Astrocyte (in vitro differentiated cells and primary cell): ENCODE measurements around the gene ARG2. TPM values are rescaled to one million over a fixed set of nuclear protein-coding genes. Genes with fewer than 3 reads are reported as not detected.
"Not testable (repeated sequence)": the region's sequence is repeated elsewhere in the genome, so short reads cannot be mapped to it uniquely, and the experiment has no call there.

Source experiments
- DNase-seq: peaks from one replicate; pipeline ENCODE4 v3.0.0-alpha.2; 2010; ENCODE audit warnings: low read depth
- FAIRE-seq: peaks from 2 replicates; lab custom pipeline; 2011; peaks lifted over from hg19 to GRCh38; lab: Jason Lieb, UNC
- H2AFZ ChIP-seq: 2 replicates; pipeline ENCODE4 v1.6.0; 2012; ENCODE audit warnings: low read depth, low read length, inconsistent platforms
- H3K27ac ChIP-seq: 2 replicates; pipeline ENCODE4 v1.5.1; 2011; ENCODE audit warnings: low read depth, low read length, inconsistent platforms
- H3K27me3 ChIP-seq: 2 replicates; pipeline ENCODE4 v1.6.0; 2011; ENCODE audit warnings: low read length, inconsistent platforms; ENCODE audit not compliant: insufficient read depth
- H3K36me3 ChIP-seq: 2 replicates; pipeline ENCODE4 v1.5.1; 2011; ENCODE audit warnings: low read length, inconsistent platforms; ENCODE audit not compliant: insufficient read depth
- H3K4me1 ChIP-seq: 2 replicates; pipeline ENCODE4 v1.5.1; 2011; ENCODE audit warnings: low read length, inconsistent platforms; ENCODE audit not compliant: insufficient read depth
- H3K4me2 ChIP-seq: 2 replicates; pipeline ENCODE4 v1.6.0; 2012; ENCODE audit warnings: low read length, inconsistent platforms
- H3K4me3 ChIP-seq: 2 replicates; pipeline ENCODE4 v1.5.1; 2011; ENCODE audit warnings: low read depth, mild to moderate bottlenecking, low read length, inconsistent platforms; ENCODE audit not compliant: insufficient read depth
- H3K79me2 ChIP-seq: 2 replicates; pipeline ENCODE4 v1.6.0; 2012; ENCODE audit warnings: mild to moderate bottlenecking, low read length, inconsistent platforms; ENCODE audit not compliant: insufficient read depth
- H3K9ac ChIP-seq: 2 replicates; pipeline ENCODE4 v1.6.0; 2012; ENCODE audit warnings: mild to moderate bottlenecking, low read length, inconsistent platforms
- H3K9me3 ChIP-seq: 2 replicates; pipeline ENCODE4 v1.5.1; 2012; ENCODE audit warnings: low read depth, mild to moderate bottlenecking, low read length, inconsistent platforms; ENCODE audit not compliant: insufficient read depth
- H4K20me1 ChIP-seq: 2 replicates; pipeline ENCODE4 v1.6.0; 2012; ENCODE audit warnings: low read length, inconsistent platforms; ENCODE audit not compliant: insufficient read depth
- H3K27ac Mint-ChIP-seq: one replicate; pipeline ENCODE4 v1.8.0; 2021; ENCODE audit warnings: mild to moderate bottlenecking, mixed read lengths; ENCODE audit not compliant: unreplicated experiment
- H3K27me3 Mint-ChIP-seq: one replicate; pipeline ENCODE4 v1.8.0; 2021; ENCODE audit warnings: low read depth, mixed read lengths; ENCODE audit not compliant: unreplicated experiment
- H3K36me3 Mint-ChIP-seq: one replicate; pipeline ENCODE4 v1.8.0; 2021; ENCODE audit warnings: low read depth, mixed read lengths; ENCODE audit not compliant: unreplicated experiment
- H3K4me1 Mint-ChIP-seq: one replicate; pipeline ENCODE4 v1.8.0; 2021; ENCODE audit warnings: low read depth, mixed read lengths; ENCODE audit not compliant: unreplicated experiment
- H3K4me3 Mint-ChIP-seq: one replicate; pipeline ENCODE4 v1.8.0; 2021; ENCODE audit warnings: mild to moderate bottlenecking, moderate library complexity, mixed read lengths; ENCODE audit not compliant: unreplicated experiment
- H3K9me3 Mint-ChIP-seq: one replicate; pipeline ENCODE4 v1.8.0; 2021; ENCODE audit warnings: mild to moderate bottlenecking, mixed read lengths; ENCODE audit not compliant: unreplicated experiment
- EZH2 ChIP-seq: IDR thresholded peaks from 2 replicates; pipeline ENCODE4 v1.6.1; 2012; ENCODE audit warnings: mild to moderate bottlenecking, low read length, inconsistent platforms; ENCODE audit not compliant: insufficient read depth
- total RNA-seq: library from RNA; stranded (reverse); gene quantifications from 2 replicates; pipeline ENCODE4 v1.2.1, GENCODE V29; 2021
- TF ChIP-seq, protein P1 (sequence below): IDR thresholded peaks from 2 replicates; pipeline ENCODE4 v1.5.1; 2011; ENCODE audit warnings: low read depth, mild to moderate bottlenecking, inconsistent platforms, low read length, moderate library complexity; ENCODE audit not compliant: insufficient read depth

ARG2 gene
- total RNA-seq, 1 donor from 2014 or later = 11.6 TPM

DNA sequence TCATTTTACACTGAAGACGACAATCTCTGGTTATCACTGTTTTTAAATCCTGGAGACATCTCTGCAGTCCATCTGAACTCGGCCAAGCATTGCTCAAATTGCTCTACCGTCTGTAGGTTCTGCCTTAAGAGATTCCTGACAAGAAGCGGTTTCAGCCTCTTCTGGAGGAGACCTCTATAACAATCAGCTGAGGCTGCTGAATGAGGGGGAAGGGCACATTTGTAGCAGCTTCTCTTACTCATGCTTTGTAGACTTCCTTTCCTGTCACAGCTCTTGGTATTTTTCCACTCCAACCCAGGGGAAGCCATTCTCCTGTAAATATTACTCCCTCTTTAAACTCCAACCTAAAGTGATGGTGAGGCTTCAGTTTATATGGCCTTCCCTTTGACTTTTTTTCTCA, 3.0 kb downstream of the ARG2 start:
- peaks cover 3% of the 10 kb centered on the region for H3K36me3 Mint-ChIP-seq
- H3K79me2 ChIP-seq = no peaks in the 10 kb centered on the region
- no peaks in the 10 kb centered on the region for H4K20me1 ChIP-seq
- no peaks in the 10 kb centered on the region for H3K36me3 ChIP-seq
- no peaks in the 10 kb centered on the region for H3K9me3 Mint-ChIP-seq
- H3K27me3 Mint-ChIP-seq = no peaks in the 10 kb centered on the region
- no peak for TF ChIP-seq EZH2
- TF ChIP-seq, protein P1, sequence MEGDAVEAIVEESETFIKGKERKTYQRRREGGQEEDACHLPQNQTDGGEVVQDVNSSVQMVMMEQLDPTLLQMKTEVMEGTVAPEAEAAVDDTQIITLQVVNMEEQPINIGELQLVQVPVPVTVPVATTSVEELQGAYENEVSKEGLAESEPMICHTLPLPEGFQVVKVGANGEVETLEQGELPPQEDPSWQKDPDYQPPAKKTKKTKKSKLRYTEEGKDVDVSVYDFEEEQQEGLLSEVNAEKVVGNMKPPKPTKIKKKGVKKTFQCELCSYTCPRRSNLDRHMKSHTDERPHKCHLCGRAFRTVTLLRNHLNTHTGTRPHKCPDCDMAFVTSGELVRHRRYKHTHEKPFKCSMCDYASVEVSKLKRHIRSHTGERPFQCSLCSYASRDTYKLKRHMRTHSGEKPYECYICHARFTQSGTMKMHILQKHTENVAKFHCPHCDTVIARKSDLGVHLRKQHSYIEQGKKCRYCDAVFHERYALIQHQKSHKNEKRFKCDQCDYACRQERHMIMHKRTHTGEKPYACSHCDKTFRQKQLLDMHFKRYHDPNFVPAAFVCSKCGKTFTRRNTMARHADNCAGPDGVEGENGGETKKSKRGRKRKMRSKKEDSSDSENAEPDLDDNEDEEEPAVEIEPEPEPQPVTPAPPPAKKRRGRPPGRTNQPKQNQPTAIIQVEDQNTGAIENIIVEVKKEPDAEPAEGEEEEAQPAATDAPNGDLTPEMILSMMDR = no peak
- no peaks in the 10 kb centered on the region for H3K27me3 ChIP-seq
- peaks cover 15% of the 10 kb centered on the region for H3K4me1 Mint-ChIP-seq
- no peaks in the 10 kb centered on the region for H3K9me3 ChIP-seq
- H3K4me3 ChIP-seq = no peak overlapping the region
- peaks cover 15% of the 10 kb centered on the region for H3K4me1 ChIP-seq
- H3K27ac Mint-ChIP-seq = peak overlapping the region; percentile 87
- FAIRE-seq (peak; percentile 41), DNase-seq (peak; percentile 79)
- peak overlapping the region; percentile 59 for H3K27ac ChIP-seq
- no peak overlapping the region for H3K9ac ChIP-seq
- H2AFZ ChIP-seq = peak overlapping the region; percentile 59
- peak overlapping the region; percentile 56 for H3K4me2 ChIP-seq
- H3K4me3 Mint-ChIP-seq = peak overlapping the region; percentile 17

DNA sequence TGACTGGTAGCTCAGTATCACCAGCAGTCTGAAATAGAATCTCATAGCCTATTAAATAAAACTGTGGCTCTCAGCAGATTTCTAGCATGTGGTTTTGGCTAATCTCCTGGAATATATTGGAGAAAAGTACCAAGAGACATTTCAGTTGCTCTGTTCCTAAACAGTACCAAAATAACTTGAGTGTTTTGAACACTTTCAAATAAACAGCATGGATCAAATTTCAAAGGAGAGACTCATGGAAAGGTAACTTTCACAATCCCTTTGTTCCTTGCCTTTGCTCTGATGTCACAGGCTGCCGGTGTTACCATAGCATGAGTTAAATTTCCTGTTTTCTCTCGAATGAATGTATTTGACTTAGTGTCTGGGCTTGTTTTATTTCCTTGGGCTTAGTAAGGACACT, 3.4 kb downstream of the ARG2 start:
- FAIRE-seq (no peak), DNase-seq (peak; percentile 42)
- Mint-ChIP-seq H3K27me3 (no peaks in the 10 kb centered on the region), H3K9me3 (no peaks in the 10 kb centered on the region), H3K4me1 (peaks cover 15% of the 10 kb centered on the region), H3K4me3 (peak overlapping the region; percentile 17), H3K27ac (peak overlapping the region; percentile 87), H3K36me3 (peaks cover 3% of the 10 kb centered on the region)
- Histone ChIP-seq H2AFZ (peak overlapping the region; percentile 59), H3K4me1 (peaks cover 15% of the 10 kb centered on the region), H3K9me3 (no peaks in the 10 kb centered on the region), H3K4me2 (peak overlapping the region; percentile 56), H3K79me2 (no peaks in the 10 kb centered on the region), H3K9ac (peak overlapping the region; percentile 27), H3K27me3 (no peaks in the 10 kb centered on the region), H3K4me3 (no peak overlapping the region), H4K20me1 (no peaks in the 10 kb centered on the region), H3K27ac (peak overlapping the region; percentile 59), H3K36me3 (no peaks in the 10 kb centered on the region)
- TF ChIP-seq, protein P1 = no peak
- no peak for TF ChIP-seq EZH2

- not testable (repeated sequence) for FAIRE-seq
- H3K4me1 Mint-ChIP-seq = peaks cover 11% of the 10 kb centered on the region
Measured at GRCh38 chr14:67626131-67626530, 6.4 kb downstream of the ARG2 start.

More at GRCh38 chr14:67626131-67626530, 6.4 kb downstream of the ARG2 start:
- H3K9me3 ChIP-seq, H3K27me3 Mint-ChIP-seq, H3K9me3 Mint-ChIP-seq, H3K4me3 Mint-ChIP-seq, H4K20me1 ChIP-seq, H2AFZ ChIP-seq, H3K4me3 ChIP-seq, H3K27ac ChIP-seq, H3K36me3 ChIP-seq, DNase-seq, H3K27ac Mint-ChIP-seq, H3K79me2 ChIP-seq, H3K36me3 Mint-ChIP-seq, H3K27me3 ChIP-seq, H3K9ac ChIP-seq, H3K4me2 ChIP-seq: not testable (repeated sequence)
- peaks cover 10% of the 10 kb centered on the region for H3K4me1 ChIP-seq
